ENCODE results near the gene KIF14. TPM values are rescaled to one million over a fixed set of nuclear protein-coding genes. Genes with fewer than 3 reads are reported as not detected.

Gene KIF14, protein sequence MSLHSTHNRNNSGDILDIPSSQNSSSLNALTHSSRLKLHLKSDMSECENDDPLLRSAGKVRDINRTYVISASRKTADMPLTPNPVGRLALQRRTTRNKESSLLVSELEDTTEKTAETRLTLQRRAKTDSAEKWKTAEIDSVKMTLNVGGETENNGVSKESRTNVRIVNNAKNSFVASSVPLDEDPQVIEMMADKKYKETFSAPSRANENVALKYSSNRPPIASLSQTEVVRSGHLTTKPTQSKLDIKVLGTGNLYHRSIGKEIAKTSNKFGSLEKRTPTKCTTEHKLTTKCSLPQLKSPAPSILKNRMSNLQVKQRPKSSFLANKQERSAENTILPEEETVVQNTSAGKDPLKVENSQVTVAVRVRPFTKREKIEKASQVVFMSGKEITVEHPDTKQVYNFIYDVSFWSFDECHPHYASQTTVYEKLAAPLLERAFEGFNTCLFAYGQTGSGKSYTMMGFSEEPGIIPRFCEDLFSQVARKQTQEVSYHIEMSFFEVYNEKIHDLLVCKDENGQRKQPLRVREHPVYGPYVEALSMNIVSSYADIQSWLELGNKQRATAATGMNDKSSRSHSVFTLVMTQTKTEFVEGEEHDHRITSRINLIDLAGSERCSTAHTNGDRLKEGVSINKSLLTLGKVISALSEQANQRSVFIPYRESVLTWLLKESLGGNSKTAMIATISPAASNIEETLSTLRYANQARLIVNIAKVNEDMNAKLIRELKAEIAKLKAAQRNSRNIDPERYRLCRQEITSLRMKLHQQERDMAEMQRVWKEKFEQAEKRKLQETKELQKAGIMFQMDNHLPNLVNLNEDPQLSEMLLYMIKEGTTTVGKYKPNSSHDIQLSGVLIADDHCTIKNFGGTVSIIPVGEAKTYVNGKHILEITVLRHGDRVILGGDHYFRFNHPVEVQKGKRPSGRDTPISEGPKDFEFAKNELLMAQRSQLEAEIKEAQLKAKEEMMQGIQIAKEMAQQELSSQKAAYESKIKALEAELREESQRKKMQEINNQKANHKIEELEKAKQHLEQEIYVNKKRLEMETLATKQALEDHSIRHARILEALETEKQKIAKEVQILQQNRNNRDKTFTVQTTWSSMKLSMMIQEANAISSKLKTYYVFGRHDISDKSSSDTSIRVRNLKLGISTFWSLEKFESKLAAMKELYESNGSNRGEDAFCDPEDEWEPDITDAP (N-terminal part only)
- polyA plus RNA-seq (2013, experiment 1 of 2; ENCODE audit: insufficient read length): 13.9 TPM
- polyA plus RNA-seq (2013, experiment 2 of 2; ENCODE audit: insufficient read length): 2.4 TPM

GRCh38 chr1:200620273-200621131 is at the start of gene KIF14:
Gene KIF14, minus strand, starts transcription at chr1:200620751. Its CDS starts 2,028 bp downstream, at chr1:200618723.
- DNase-seq: peak; percentile 92

- peak; percentile 98 for DNase-seq
These were observed 49.0 kb upstream of the KIF14 start, which contains the start of gene DDX59 for GRCh38 chr1:200669314-200670241. Gene DDX59, minus strand, starts transcription at chr1:200669907. Its CDS starts 3,167 bp downstream, at chr1:200666740.

- DNase-seq: no peak
These were observed 48.2 kb upstream of the KIF14 start for GRCh38 chr1:200668514-200669313.

DNA sequence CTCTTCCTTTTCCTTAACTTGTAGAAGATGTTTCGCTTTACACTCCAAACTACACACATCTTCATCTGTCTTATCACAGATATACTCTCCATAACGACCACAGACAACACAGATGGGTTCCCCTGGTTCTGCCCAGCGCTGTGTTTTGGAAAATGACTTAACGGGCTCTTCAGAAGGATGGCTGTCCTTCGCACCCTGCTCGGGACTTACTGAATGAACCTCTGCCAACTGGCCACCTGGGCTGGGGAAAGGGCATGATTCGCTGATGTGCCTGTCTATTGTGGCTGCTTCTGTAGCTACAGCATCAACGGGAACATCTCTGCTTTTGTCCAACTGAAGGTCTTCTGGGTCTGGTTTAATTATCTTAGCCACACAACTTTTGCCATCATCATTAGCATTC is 45.8 kb upstream of the KIF14 start:
- DNase-seq: no peak

DNA sequence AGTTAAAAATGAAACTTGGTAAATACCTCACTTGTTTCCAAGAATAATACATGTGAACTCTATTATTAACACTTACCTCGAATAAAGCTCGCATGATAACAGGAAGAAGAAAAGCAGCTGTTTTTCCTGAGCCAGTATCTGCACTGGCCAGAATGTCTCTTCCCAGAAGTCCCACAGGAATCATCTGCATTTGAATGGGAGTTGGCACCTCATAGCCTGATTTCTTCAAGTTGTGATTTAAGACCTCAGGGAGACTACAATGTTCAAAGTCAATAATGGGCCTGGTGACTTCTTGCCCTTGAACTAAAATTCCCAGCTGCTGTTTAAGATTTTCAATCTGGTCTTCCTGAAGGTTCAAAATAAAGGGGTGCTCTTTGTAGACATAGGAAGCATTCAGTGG is 45.3 kb upstream of the KIF14 start:
- no peak for DNase-seq

GRCh38 chr1:200660719-200661118 is 40.2 kb upstream of the KIF14 start:
- no peak for DNase-seq

- DNase-seq: no peak
These were observed 38.7 kb upstream of the KIF14 start for GRCh38 chr1:200659269-200659668.

DNA sequence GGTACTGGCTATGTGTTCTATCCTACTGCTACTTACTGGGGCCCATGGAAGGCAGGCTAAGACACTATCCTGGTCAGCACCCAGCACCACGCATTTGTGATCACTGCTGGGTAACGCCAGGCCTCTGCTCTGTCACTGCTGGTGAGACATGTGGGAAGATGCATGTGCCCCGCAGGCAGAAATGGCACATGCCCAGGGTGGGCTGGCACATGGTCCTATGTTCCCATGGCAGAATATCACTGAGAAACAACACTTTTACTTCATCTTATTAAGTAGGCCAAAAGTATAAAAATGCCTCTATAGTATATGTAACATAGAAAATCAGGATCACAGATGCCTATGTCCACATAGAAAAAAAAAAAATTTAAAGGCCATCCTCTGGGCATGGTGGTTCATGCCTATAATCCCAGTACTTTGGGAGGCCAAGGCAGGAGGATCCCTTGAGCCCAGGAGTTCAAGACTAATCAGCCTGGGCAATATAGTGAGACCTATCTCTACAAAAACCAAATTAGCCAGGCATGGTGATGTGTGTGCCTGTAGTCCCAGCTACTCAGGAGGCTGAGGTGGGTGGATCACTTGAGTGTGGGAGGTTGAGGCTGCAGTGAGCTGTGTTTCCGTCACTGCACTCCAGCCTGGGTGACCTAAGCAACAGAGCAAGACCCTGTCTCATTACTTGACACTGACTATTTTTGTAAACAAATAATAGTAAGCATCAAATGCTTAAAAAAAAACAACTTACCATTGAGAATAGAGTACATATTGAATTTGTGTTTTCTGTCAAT is 37.7 kb upstream of the KIF14 start:
- DNase-seq: no peak

- DNase-seq: no peak
These were observed 34.1 kb upstream of the KIF14 start for GRCh38 chr1:200654660-200655059.

- DNase-seq: no peak
These were observed 32.5 kb upstream of the KIF14 start for GRCh38 chr1:200653022-200653462.

DNA sequence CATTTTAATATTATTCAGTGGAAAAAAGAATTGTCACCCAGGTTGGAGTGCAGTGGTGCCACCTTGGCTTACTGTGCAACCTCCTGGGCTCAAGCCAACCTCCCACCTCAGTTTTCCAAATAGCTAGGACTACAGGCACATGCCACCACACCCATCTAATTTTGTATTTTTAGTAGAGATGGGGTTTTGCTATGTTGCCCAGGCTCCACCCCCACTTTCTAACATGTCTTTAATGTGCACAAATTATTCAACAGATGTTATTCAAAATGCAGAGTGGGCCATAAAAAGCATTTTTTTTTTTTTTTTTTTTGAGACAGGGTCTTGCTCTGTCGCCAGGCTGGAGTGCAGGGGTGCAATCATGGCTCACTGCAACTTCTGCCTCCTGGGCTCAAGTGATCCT is 31.8 kb upstream of the KIF14 start:
- DNase-seq: no peak

DNA sequence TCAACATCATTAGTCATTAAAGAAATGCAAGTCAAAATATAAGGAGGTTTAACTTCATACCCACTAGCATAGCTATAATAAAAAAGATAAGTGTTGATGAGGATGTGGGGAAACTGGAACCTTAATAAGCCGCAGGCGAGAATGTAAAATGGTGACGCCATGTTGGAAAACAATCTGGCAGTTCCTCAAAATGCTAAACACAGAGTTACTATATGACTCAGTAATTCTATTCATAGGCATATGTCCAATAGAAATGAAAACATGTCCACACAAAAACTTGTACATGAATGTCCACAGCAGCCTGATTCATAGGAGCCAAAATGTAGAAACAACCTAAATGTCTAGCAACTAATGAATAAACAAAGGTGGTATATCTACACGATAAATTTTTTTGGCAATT is 26.0 kb upstream of the KIF14 start:
- no peak for DNase-seq

DNA sequence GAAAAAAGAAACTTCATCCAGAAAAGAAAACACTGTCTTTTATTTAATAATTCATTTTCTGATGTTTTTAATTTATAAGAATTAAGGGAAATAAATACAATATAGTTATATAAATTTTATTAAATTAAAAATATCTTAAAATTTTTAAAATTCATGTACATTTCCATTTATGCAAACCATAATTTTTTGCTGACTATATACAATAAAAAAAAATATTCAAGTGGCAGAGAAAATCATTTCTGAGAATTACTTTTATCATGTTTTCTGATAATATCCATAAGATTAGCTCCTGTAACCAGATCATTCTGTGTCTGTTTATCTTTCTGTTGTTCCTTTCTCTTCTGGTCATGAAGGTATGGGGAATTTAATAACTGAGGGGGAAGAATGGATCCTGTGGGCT is 23.5 kb upstream of the KIF14 start:
- no peak for DNase-seq

DNA sequence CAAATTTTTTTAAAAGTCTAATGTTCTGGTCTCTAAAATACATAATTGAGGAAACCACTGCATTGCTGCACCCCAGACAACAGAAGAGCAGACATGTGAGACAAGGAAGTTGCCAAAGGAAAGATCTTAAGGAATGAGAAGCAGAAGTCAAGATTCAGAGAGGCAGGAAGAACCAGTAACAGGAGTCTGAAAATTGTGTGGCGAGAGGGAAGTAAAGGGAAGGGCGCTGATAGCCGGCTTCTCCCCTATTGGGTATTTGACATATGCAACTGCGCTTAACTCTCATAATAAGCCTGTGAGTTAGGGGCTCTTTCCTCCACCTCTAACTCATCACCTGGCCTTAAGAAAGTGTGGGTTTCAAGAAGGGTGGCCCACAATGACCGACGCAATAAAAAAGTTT is 21.9 kb upstream of the KIF14 start:
- DNase-seq: no peak

DNA sequence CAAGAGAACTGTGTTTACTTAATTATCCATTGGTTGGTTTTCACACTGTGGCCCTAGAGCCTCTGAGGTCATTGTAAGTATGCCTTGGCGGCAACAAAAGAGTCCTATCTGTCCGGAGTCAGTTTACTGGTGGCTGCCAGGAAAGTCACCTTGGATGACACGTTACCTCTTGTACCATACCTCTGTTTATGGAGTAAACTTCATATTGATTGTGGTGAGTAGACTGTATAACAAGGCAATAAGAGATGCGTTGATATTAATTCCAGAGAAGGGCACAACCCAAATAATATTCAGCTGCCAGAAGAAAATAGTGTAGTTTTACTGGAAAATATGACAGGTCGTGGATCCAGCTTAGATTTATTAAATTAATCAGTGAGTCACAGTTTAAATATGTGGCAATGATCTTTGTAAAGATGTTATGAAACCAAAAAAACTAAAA is 20.4 kb upstream of the KIF14 start:
- DNase-seq: no peak

GRCh38 chr1:200640373-200640962 is 19.9 kb upstream of the KIF14 start:
- DNase-seq: no peak

DNA sequence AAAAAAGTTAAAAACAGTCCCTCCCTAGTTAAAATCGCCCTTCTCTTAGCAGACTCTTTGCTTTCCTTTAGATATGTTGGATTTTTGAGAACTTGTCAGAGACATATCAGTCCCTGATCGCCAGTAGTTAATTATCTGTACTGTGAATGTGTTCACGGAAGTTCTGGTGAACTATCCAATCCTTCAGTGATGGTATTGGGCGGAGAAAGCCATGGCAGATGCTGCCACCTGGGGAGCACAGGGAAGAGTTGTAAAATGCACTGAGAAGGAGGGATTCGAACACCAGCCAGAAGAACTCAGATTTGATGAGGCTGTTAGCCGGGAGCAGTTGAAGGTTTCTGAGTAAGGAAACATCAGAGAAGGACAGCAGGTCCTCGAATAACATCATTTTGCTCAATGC is 17.5 kb upstream of the KIF14 start:
- no peak for DNase-seq

DNA sequence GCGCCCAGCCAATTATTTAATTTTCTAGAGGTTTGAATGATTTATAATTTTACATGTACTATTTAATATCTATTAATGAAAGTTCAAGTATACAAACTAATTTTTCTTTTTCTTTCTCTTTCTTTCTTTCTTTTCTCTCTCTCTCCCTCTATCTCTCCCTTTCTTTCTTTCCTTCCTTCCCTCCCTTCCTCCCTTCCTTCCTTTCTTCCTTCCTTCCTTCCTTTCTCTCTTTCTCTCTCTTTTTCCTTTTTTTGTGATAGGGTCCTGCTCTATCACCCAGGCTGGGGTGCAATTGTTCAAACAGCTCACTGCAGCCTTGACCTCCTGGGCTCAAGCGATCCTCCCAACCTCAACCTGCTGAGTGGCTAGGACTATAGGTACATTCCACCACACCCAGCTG is 16.1 kb upstream of the KIF14 start:
- DNase-seq: no peak

Data from fibroblast of skin of back (primary cell).